ENCODE measurements around the gene LKAAEAR1. TPM values are rescaled to one million over a fixed set of nuclear protein-coding genes. Genes with fewer than 3 reads are reported as not detected.

The LKAAEAR1 gene
- total RNA-seq, 4 donors from 2014 or later, result not detected

DNA sequence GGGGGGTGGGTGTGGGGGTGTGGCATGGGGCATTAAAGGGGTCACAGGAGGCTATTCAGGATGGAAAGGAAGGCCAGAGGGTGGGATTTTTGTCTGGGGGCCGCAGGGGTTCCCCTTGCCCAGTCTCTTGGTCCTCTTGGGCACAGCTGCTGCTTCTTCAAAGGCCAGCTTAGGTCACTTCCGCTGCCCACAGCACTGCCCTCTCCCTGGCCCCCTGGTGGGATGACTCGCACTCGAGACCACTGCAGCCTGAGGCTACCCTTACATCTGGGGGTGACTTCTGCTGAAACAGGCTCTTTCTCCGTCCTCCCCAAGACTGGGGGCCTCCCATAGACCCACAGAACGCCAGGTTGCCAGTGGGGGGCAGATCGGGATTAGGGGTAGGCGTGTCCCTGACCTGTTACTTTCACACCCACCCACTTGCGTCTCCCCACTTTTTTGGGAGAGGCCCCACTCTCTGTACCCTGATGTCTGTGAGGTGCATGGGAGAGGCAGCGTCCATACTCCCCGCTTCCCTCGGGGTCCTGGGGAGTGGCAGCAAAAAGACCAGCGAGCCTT lies 1.3 kb downstream of the LKAAEAR1 start:
- no peak for TF ChIP-seq CTCF (IDR thresholded peaks at IDR 0.05)
- TF ChIP-seq POLR2A (IDR thresholded peaks at IDR 0.05), result no peak
- Histone ChIP-seq H3K27me3 (peaks cover 0 to 15% of the 10 kb centered on the region in 2 donors), H3K4me3 (peak overlapping the region; percentile 45 to 64 (median 58)), H3K36me3 (no peaks in the 10 kb centered on the region), H3K27ac (peak overlapping the region in 1 of 4 donors; percentile 47), H3K9me3 (no peaks in the 10 kb centered on the region), H3K4me1 (peaks cover 0 to 40% (median 15%) of the 10 kb centered on the region in 4 donors)
- no peak for DNase-seq

DNA sequence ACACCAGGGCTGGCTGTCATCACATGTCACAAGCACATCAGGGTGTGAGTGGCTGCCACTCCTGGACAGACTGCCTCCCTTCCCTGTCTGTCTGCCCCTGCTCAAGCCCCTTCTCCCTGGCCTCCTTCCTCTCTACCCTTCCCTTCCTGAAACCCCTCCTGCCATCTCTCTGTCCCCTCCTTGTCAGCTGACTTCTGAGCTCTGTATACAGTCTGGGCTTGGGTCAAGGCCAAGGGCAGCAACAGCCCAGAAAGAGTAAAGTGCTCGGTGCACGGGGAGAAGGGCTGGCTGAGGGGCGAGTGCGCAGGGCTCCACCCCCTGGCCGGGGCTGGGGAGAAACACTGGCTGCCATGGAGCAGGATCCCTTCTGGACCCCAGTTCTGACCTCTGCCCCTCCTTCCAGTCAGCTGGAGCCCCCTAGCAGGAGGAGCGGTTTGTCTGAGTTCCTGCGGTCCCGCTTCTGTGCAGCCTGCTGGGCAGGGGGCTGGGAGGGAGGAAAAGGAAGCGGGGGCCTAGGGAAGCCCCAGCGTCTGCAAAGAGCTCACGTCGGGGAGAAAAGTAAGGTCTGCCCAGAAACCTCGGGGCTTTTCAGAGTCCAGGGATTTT lies 2.0 kb downstream of the LKAAEAR1 start:
- no peaks in the 10 kb centered on the region for H3K9me3 ChIP-seq
- no peak for TF ChIP-seq CTCF (IDR thresholded peaks at IDR 0.05)
- no peaks in the 10 kb centered on the region for H3K36me3 ChIP-seq
- no peak for DNase-seq
- H3K27ac ChIP-seq, result no peak overlapping the region
- peaks cover 0 to 15% of the 10 kb centered on the region in 2 donors for H3K27me3 ChIP-seq
- H3K4me3 ChIP-seq, result no peak overlapping the region
- H3K4me1 ChIP-seq, result peaks cover 0 to 40% (median 15%) of the 10 kb centered on the region in 4 donors

DNA sequence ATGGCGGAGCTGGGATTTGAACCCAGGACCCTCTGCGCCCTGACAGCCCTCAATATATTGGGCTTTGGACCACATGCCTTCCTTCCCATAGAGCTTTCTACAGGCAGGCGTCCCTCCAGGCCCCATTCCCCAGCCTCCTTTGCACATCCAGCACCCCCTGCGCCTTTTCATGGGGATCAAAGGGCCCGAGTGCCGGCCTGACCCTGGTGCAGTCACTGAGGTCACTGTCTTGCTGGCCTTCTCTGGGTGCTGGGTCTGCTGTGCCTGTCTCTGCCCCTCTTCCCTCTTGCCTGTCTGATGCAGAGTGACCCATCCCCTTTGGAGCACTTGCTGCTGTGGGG lies 2.6 kb downstream of the LKAAEAR1 start:
- Histone ChIP-seq H3K4me3 (no peak overlapping the region), H3K27me3 (peaks cover 0 to 15% of the 10 kb centered on the region in 2 donors), H3K4me1 (peaks cover 0 to 40% (median 16%) of the 10 kb centered on the region in 4 donors), H3K36me3 (no peaks in the 10 kb centered on the region), H3K27ac (no peak overlapping the region), H3K9me3 (no peaks in the 10 kb centered on the region)
- TF ChIP-seq CTCF (IDR thresholded peaks at IDR 0.05) (no peak), POLR2A (IDR thresholded peaks at IDR 0.05) (no peak)
- no peak for DNase-seq

DNA sequence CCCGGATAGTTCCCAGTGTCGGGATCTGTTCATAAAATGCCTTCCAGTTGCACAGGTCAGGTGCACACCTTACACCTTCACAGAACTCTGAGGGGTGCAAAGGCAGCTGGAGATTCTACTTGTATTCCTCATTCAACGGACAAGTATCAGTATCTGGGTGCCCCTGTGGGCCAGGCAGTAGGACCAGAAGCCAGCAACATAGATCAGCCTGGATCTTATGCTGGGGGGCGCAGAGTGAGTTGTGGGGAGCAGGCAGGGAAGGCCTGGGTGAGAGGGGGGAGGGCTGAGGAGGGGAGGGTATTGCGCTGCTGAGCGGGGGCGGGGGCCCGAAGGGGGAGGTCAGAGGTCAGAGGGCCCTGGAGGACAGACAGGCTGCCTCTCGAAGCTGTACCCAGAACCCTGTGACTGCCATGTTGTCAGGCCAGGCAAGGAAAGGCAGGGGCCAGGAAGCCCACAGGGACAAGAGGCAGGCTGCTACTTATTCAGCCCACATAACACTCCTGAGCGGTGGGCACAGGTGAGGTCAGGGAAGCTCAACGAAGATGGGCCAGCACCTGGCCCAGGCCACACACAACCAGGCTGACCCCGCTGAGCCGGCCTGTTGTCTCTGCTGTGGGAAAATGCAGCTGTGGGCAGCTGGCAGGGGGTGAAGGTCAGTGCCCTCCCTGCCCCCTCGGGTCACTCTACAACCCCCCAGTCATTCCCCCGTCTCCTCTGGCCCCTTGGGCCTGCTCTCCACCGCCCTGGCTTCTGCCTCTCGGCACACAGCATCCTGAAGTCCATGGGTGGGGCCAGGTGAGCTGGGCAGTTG lies 3.2 kb downstream of the LKAAEAR1 start:
- peaks cover 0 to 15% of the 10 kb centered on the region in 2 donors for H3K27me3 ChIP-seq
- H3K4me1 ChIP-seq, result peaks cover 0 to 40% (median 19%) of the 10 kb centered on the region in 4 donors
- peak overlapping the region in 3 of 4 donors; percentile 63 to 81 (median 73) for H3K4me3 ChIP-seq

More for the DNA sequence above, 3.2 kb downstream of the LKAAEAR1 start:
- Histone ChIP-seq H3K27ac (peak overlapping the region in 3 of 4 donors; percentile 73 to 95 (median 87)), H3K36me3 (no peaks in the 10 kb centered on the region), H3K9me3 (no peaks in the 10 kb centered on the region)
- no peak for TF ChIP-seq POLR2A (IDR thresholded peaks at IDR 0.05)
- no peak for TF ChIP-seq CTCF (IDR thresholded peaks at IDR 0.05)
- DNase-seq, result no peak

Measured in Peyer's patch (tissue), 4 donors.